ENCODE measurements around the gene TNFAIP1.
A peak's percentile ranks its signal among the peaks of the same experiment; 100 is the strongest.

Gene TNFAIP1

DNA sequence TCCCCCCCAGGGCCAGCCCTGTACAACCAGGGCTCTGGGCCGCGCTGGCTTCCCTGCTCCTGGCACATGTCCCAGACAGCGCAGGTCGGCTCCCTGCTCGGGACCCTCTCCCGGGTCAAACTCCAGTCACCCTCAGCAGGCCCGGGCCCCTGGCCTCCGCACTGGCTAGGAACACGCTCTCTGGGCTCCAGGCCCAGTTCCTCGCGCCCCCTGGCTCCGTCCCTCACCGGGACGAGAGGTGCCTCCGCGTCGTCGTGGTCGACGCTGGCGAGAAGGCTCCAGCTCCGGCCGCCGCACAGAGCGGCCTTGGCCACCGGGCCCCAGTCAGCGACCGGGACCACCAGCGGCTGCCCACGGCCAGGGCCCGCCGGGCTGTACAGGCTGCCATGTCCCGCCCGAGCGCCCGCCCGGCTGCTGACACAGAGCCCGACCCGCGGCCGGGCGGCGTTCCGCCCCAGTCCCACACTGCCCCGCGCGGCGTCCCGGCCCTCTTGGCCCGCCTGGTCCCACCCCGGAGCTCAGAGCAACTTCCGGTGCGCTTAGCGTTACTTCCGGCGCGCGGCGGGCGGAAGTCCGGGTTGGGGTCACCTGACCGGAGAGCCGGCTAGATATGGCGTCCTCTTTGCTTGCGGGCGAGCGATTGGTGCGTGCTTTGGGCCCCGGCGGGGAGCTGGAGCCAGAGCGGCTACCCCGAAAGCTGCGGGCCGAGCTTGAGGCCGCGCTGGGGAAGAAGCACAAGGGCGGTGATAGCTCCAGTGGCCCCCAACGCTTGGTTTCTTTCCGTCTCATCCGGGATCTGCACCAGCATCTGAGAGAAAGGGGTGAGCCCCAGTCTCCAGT lies 21.7 kb downstream of the TNFAIP1 start, which contains the start of gene POLDIP2:
Gene POLDIP2, minus strand, starts transcription at position 467 of the 840 bp plus-strand sequence. Its CDS starts 79 bp downstream, at position 388.
- Histone ChIP-seq H3K27me3 (ENCODE audit: insufficient read depth, low read length, poor library complexity) (no peaks in the 10 kb centered on the region), H4K20me1 (ENCODE audit: insufficient read depth, low read length) (no peaks in the 10 kb centered on the region), H3K4me2 (ENCODE audit: insufficient read depth, low read length) (peak within 1 kb of the TSS; percentile 88), H2AFZ (ENCODE audit: low read depth, low read length) (peak within 1 kb of the TSS; percentile 94), H3K36me3 (ENCODE audit: insufficient read depth, low read length) (peaks cover 59% of the 10 kb centered on the region), H3K79me2 (ENCODE audit: insufficient read depth, low read length) (peaks cover 38% of the 10 kb centered on the region), H3K9ac (ENCODE audit: low read depth, low read length) (peak within 1 kb of the TSS; percentile 91), H3K27ac (ENCODE audit: low read length) (peak within 1 kb of the TSS; percentile 73), H3K4me3 (ENCODE audit: low read depth in 1 of 2, low read length in 2 of 2) (peak within 1 kb of the TSS; percentile 82 to 91), H3K4me1 (ENCODE audit: insufficient read depth, low read length) (peaks cover 35% of the 10 kb centered on the region), H3K9me3 (ENCODE audit: insufficient read depth, low read length, severe bottlenecking) (no peaks in the 10 kb centered on the region)
- ATAC-seq (ENCODE audit: insufficient read depth, low read depth) (peak; percentile 99), DNase-seq (peak; percentile 96)
- no peak for TF ChIP-seq EZH2 (IDR thresholded peaks at IDR 0.05; ENCODE audit: borderline replicate concordance, low read depth, low read length, severe bottlenecking)

DNA sequence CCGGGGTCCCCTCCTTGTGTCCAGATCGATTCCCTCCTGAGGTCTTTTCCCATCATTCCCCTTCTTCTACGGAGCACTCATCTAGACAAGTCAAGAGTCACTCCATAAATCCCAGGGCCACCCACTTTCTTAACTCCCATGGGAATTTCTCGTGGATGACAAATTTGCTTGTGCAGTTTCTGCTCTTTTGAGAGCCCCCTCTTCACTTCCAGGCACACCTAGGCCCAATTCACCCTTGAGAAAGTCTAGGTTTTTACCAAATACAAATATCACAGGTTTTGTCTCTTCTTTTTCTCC lies 22.3 kb downstream of the TNFAIP1 start:
- Histone ChIP-seq H2AFZ (ENCODE audit: low read depth, low read length) (peak overlapping the region; percentile 94), H3K79me2 (ENCODE audit: insufficient read depth, low read length) (peaks cover 38% of the 10 kb centered on the region), H3K4me1 (ENCODE audit: insufficient read depth, low read length) (peaks cover 35% of the 10 kb centered on the region), H3K27me3 (ENCODE audit: insufficient read depth, low read length, poor library complexity) (no peaks in the 10 kb centered on the region), H3K9me3 (ENCODE audit: insufficient read depth, low read length, severe bottlenecking) (no peaks in the 10 kb centered on the region), H3K9ac (ENCODE audit: low read depth, low read length) (peak overlapping the region; percentile 91), H3K4me3 (ENCODE audit: low read depth in 1 of 2, low read length in 2 of 2) (peak overlapping the region; percentile 82 to 91), H3K4me2 (ENCODE audit: insufficient read depth, low read length) (peak overlapping the region; percentile 86), H4K20me1 (ENCODE audit: insufficient read depth, low read length) (no peaks in the 10 kb centered on the region), H3K27ac (ENCODE audit: low read length) (peak overlapping the region; percentile 73), H3K36me3 (ENCODE audit: insufficient read depth, low read length) (peaks cover 56% of the 10 kb centered on the region)
- TF ChIP-seq, protein P1, sequence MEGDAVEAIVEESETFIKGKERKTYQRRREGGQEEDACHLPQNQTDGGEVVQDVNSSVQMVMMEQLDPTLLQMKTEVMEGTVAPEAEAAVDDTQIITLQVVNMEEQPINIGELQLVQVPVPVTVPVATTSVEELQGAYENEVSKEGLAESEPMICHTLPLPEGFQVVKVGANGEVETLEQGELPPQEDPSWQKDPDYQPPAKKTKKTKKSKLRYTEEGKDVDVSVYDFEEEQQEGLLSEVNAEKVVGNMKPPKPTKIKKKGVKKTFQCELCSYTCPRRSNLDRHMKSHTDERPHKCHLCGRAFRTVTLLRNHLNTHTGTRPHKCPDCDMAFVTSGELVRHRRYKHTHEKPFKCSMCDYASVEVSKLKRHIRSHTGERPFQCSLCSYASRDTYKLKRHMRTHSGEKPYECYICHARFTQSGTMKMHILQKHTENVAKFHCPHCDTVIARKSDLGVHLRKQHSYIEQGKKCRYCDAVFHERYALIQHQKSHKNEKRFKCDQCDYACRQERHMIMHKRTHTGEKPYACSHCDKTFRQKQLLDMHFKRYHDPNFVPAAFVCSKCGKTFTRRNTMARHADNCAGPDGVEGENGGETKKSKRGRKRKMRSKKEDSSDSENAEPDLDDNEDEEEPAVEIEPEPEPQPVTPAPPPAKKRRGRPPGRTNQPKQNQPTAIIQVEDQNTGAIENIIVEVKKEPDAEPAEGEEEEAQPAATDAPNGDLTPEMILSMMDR (IDR thresholded peaks at IDR 0.05; ENCODE audit: borderline replicate concordance, extremely low read depth, low read length, poor library complexity, severe bottlenecking), result no peak
- TF ChIP-seq EZH2 (IDR thresholded peaks at IDR 0.05; ENCODE audit: borderline replicate concordance, low read depth, low read length, severe bottlenecking), result no peak
- no peak for ATAC-seq (ENCODE audit: insufficient read depth, low read depth)
- no peak for DNase-seq

DNA sequence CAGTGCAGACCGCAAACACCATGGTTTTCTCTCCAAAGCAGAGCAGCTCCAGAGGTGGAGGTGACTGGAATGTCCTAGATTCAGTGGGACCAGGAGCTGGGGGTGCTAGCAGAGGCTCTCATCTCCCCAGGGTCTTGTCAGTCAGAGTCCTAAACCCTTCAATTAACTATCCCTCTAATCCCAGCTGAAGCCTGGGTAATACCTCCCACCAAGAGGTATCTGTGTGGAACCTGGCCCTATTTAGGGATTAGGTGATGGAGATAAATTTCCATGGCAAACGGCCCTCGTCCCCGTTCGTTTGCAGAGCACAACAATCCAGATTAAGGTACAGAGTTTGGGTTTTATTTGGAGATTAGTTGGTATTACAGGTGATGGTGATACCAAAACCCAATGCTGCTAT lies 27.6 kb downstream of the TNFAIP1 start:
- peaks cover 40% of the 10 kb centered on the region for H3K36me3 ChIP-seq (ENCODE audit: insufficient read depth, low read length)
- no peak overlapping the region for H3K4me2 ChIP-seq (ENCODE audit: insufficient read depth, low read length)
- no peak overlapping the region for H3K4me3 ChIP-seq (ENCODE audit: low read depth in 1 of 2, low read length in 2 of 2)
- ATAC-seq (ENCODE audit: insufficient read depth, low read depth) (no peak), DNase-seq (no peak)
- H3K79me2 ChIP-seq (ENCODE audit: insufficient read depth, low read length), result peaks cover 11% of the 10 kb centered on the region
- no peaks in the 10 kb centered on the region for H3K27me3 ChIP-seq (ENCODE audit: insufficient read depth, low read length, poor library complexity)
- H2AFZ ChIP-seq (ENCODE audit: low read depth, low read length), result no peak overlapping the region
- no peak for TF ChIP-seq EZH2 (IDR thresholded peaks at IDR 0.05; ENCODE audit: borderline replicate concordance, low read depth, low read length, severe bottlenecking)
- TF ChIP-seq, protein P1 (IDR thresholded peaks at IDR 0.05; ENCODE audit: borderline replicate concordance, extremely low read depth, low read length, poor library complexity, severe bottlenecking), result no peak
- no peak overlapping the region for H3K27ac ChIP-seq (ENCODE audit: low read length)
- peaks cover 11% of the 10 kb centered on the region for H3K4me1 ChIP-seq (ENCODE audit: insufficient read depth, low read length)
- no peaks in the 10 kb centered on the region for H3K9me3 ChIP-seq (ENCODE audit: insufficient read depth, low read length, severe bottlenecking)
- H4K20me1 ChIP-seq (ENCODE audit: insufficient read depth, low read length), result peaks cover 4% of the 10 kb centered on the region; the same call in 1 of the 2 replicates
- H3K9ac ChIP-seq (ENCODE audit: low read depth, low read length), result no peak overlapping the region
